ENCODE measurements around the gene ADGB. TPM values are rescaled to one million over a fixed set of nuclear protein-coding genes. Genes with fewer than 3 reads are reported as not detected.

The ADGB gene
- total and polyA plus RNA-seq, 2 of the 13 experiments (the other 11 are each of a cell fraction or from before 2014, with no cell fraction given) = not detected

GRCh38 chr6:146666909-146667308 is 68.1 kb downstream of the ADGB start:
- Histone ChIP-seq H3K4me2 (ENCODE audit: low read depth, low read length) (no peak overlapping the region), H3K27me3 (ENCODE audit: control insufficient read depth in 1 of 2, insufficient read depth in 2 of 2, low read length in 2 of 2) (no peaks in the 10 kb centered on the region), H3K9me3 (ENCODE audit: low read length) (no peaks in the 10 kb centered on the region), H3K27ac (ENCODE audit: extremely low read length, insufficient read depth, low read length) (no peak overlapping the region), H4K20me1 (ENCODE audit: insufficient read depth, low read length) (no peaks in the 10 kb centered on the region), H3K4me3 (replicated peaks in 1 of 3; ENCODE audit: insufficient read depth in 1 of 3, low read depth in 2 of 3, low read length in 3 of 3) (no peak overlapping the region), H3K4me1 (ENCODE audit: insufficient read depth, low read length) (no peaks in the 10 kb centered on the region), H3K9ac (ENCODE audit: insufficient read depth, low read depth, low read length) (no peak overlapping the region), H3K79me2 (ENCODE audit: insufficient read depth, low read length) (no peaks in the 10 kb centered on the region), H3K36me3 (replicated peaks in 1 of 2; ENCODE audit: control insufficient read depth in 1 of 2, insufficient read depth in 2 of 2, low read length in 2 of 2) (no peaks in the 10 kb centered on the region), H2AFZ (ENCODE audit: low read length) (no peak overlapping the region)
- POLR2A ChIA-PET = no interaction called here
- in situ Hi-C loops (cut with HindIII; ENCODE audit: extremely low pct_ligation_motif_present, low pct_unique_long_range_greater_than_20kb) (no loop called here), intact Hi-C loops (cut with micrococcal nuclease; ENCODE audit: unreplicated experiment) (no loop called here)
- DNase-seq (ENCODE audit: low spot score) (no peak), ATAC-seq (no peak), FAIRE-seq (no peak)
- 2% methylated on average over 2 of the region's 2 CpGs for WGBS (ENCODE audit: low lambda C conversion rate)
- no TSS peak for BruUV-seq (replicated peaks)
- CTCF ChIA-PET (ENCODE audit: low intra/inter-chr PET ratio, low total read pairs) = no interaction called here
- TF ChIP-seq, protein P1, sequence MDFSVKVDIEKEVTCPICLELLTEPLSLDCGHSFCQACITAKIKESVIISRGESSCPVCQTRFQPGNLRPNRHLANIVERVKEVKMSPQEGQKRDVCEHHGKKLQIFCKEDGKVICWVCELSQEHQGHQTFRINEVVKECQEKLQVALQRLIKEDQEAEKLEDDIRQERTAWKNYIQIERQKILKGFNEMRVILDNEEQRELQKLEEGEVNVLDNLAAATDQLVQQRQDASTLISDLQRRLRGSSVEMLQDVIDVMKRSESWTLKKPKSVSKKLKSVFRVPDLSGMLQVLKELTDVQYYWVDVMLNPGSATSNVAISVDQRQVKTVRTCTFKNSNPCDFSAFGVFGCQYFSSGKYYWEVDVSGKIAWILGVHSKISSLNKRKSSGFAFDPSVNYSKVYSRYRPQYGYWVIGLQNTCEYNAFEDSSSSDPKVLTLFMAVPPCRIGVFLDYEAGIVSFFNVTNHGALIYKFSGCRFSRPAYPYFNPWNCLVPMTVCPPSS (IDR thresholded peaks at IDR 0.05) = no peak
- TF ChIP-seq ZNF816 (CRISPR knock-in tag; IDR thresholded peaks at IDR 0.05; ENCODE audit: borderline replicate concordance) (no peak), JUN (CRISPR knock-in tag; IDR thresholded peaks at IDR 0.05) (no peak), ZNF337 (CRISPR knock-in tag; IDR thresholded peaks at IDR 0.05; ENCODE audit: borderline replicate concordance, low read depth) (no peak), ZNF496 (CRISPR knock-in tag; IDR thresholded peaks at IDR 0.05; ENCODE audit: insufficient replicate concordance) (no peak), TCF12 (IDR thresholded peaks at IDR 0.05) (no peak), TCF12 (CRISPR knock-in tag; IDR thresholded peaks at IDR 0.05) (no peak), ZNF619 (CRISPR knock-in tag; IDR thresholded peaks at IDR 0.05) (no peak), SALL2 (CRISPR knock-in tag; IDR thresholded peaks at IDR 0.05) (no peak), NFAT5 (CRISPR knock-in tag; IDR thresholded peaks at IDR 0.05) (no peak), LRRFIP1 (CRISPR knock-in tag; conservative IDR thresholded peaks at IDR 0.05) (no peak), POGK (CRISPR knock-in tag; conservative IDR thresholded peaks at IDR 0.05) (no peak), ZNF75D (CRISPR knock-in tag; IDR thresholded peaks at IDR 0.05; ENCODE audit: borderline replicate concordance) (no peak)

All from HepG2 (cell line).